ENCODE measurements around the gene PCSK6. TPM values are rescaled to one million over a fixed set of nuclear protein-coding genes. Genes with fewer than 3 reads are reported as not detected.

Gene PCSK6
- total RNA-seq, 4 donors from 2014 or later, result 9.7 to 20.5 (median 13.1) TPM

GRCh38 chr15:101448336-101448735 lies 41.2 kb downstream of the PCSK6 start:
- ATAC-seq (ENCODE audit: low FRiP score), result no peak

GRCh38 chr15:101447561-101448071 lies 41.9 kb downstream of the PCSK6 start:
- TF ChIP-seq, protein P1, sequence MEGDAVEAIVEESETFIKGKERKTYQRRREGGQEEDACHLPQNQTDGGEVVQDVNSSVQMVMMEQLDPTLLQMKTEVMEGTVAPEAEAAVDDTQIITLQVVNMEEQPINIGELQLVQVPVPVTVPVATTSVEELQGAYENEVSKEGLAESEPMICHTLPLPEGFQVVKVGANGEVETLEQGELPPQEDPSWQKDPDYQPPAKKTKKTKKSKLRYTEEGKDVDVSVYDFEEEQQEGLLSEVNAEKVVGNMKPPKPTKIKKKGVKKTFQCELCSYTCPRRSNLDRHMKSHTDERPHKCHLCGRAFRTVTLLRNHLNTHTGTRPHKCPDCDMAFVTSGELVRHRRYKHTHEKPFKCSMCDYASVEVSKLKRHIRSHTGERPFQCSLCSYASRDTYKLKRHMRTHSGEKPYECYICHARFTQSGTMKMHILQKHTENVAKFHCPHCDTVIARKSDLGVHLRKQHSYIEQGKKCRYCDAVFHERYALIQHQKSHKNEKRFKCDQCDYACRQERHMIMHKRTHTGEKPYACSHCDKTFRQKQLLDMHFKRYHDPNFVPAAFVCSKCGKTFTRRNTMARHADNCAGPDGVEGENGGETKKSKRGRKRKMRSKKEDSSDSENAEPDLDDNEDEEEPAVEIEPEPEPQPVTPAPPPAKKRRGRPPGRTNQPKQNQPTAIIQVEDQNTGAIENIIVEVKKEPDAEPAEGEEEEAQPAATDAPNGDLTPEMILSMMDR (IDR thresholded peaks at IDR 0.05), result no peak
- ATAC-seq (ENCODE audit: low FRiP score) (no peak), DNase-seq (ENCODE audit: low spot score) (no peak)

More at GRCh38 chr15:101448336-101448735, 41.2 kb downstream of the PCSK6 start:
- DNase-seq (ENCODE audit: low spot score), result no peak
- TF ChIP-seq, protein P1 (IDR thresholded peaks at IDR 0.05), result no peak

DNA sequence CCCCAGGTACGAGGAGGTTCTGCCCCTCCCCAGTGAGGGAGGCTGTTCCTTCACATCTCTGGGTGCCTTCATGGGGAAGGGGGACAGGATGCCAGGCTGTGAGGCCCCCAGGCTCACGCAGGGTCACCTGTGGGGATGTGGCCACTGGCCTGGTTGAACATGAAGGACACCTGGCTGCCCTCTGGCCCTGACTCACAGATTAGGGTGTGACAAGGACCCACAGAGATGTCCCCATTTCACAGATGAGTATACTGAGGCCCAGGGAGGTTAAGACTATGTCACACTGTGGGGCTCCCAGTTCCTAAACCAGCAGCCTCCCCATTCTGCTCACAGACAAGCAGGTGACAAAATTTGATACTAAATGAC lies 42.4 kb downstream of the PCSK6 start:
- ATAC-seq (ENCODE audit: low FRiP score), result no peak
- TF ChIP-seq, protein P1 (IDR thresholded peaks at IDR 0.05), result no peak
- DNase-seq (ENCODE audit: low spot score), result no peak

GRCh38 chr15:101446518-101447167 lies 42.9 kb downstream of the PCSK6 start:
- DNase-seq (ENCODE audit: low spot score) (no peak), ATAC-seq (ENCODE audit: low FRiP score) (no peak)
- TF ChIP-seq, protein P1 (IDR thresholded peaks at IDR 0.05), result no peak

DNA sequence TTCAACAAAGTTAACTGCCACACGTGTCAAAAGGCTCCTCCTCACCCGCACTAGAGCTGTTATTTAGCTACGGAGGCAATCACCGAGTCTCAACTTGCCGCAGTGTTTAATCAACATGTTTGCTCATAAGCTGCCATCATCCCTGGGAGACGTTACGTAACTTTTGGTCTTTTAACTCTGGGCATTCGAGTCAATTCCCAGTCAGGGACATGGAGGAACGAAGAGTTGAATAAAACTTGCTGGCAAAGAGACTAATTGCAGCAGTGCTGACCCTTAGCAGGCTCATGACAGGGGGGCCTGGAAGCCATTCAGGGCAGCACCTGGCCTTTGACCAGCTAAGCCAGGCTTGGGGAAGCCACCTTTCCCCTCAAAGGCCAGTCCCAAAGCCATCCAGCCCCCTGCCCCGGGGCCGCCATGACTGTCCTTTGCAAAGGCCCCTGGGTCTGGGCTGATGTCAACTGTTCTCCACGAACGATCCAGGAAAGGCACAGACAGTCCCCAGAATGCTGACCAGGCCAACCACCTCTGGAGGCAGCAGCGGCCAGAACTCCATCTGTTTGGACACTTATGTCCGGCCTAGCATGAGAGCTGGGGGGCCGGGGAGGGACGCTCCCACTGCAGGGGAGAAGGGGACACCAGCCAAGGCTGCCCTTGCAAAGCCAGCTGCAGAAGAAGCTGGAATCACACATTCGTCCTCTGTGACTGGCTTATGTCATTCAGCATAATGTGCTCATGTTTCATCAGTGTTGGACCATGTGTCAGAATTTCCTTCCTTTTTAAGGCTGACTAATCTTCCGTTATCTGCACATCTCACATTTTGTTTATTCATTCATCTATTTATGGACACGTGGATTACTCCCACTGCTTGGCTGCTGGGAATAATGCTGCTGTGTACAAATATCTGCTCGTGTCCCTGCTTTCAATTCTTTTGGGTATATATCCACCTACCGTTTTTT lies 43.7 kb downstream of the PCSK6 start:
- no peak for DNase-seq (ENCODE audit: low spot score)
- TF ChIP-seq, protein P1 (IDR thresholded peaks at IDR 0.05), result no peak
- ATAC-seq (ENCODE audit: low FRiP score), result peak; percentile 18

DNA sequence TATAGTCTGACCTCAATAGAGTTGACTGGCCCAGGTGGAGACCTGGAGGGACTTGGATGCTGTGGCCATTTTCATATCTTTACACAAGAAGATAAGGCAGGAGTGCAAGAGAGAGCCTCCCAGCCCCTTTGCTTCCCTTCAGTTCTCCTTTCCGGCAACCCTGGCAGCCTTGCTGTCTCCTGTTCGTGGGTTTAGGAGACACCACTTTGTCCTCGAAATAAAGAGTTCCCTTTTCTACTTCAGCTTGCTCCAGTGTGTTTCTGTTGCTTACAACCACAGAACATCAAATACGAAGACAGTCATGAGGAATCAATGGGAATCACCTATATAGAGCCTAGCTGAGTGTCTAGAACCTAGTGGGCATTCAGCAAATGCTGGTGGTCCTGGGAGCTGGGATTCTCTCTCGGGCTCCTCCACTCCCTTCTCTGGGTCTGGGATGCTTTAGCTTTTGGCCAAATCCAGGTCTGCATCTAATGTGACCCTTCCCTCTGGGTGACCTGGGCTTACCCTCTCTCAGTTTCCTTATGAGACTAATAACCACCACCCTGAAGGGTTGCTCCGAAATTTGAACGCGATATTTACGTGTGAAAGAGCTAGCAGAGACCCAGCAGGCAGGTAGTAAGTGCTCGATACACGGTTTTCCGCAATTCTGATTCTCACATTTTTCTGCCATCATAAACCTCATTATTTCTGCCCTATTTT lies 44.5 kb downstream of the PCSK6 start:
- TF ChIP-seq, protein P1 (IDR thresholded peaks at IDR 0.05), result no peak
- DNase-seq (ENCODE audit: low spot score) (no peak), ATAC-seq (ENCODE audit: low FRiP score) (no peak)

Data from omental fat pad (tissue), 4 donors.